B cell (primary cell): ENCODE data around the gene EIF4A2. TPM values are rescaled to one million over a fixed set of nuclear protein-coding genes. Genes with fewer than 3 reads are reported as not detected.
A peak's percentile ranks its signal among the peaks of the same experiment; 100 is the strongest.

Experiments used
- ATAC-seq: fragments of 200-7000 bp; cut with Tn5 transposase; one replicate; pipeline ENCODE4 v1.10.0; 2021; ENCODE audit warnings: low read depth, mild to moderate bottlenecking, moderate number of reproducible peaks, moderate library complexity
- CTCF ChIA-PET: fragments of 350-600 bp; sonication (Branson Sonifier 250); formaldehyde crosslinking; loops from one replicate; lab custom pipeline; 2021; ENCODE audit warnings: antibody characterized with exemption, inconsistent platforms; lab: Charles Lee
- POLR2A ChIA-PET: fragments of 350-600 bp; sonication (Branson Sonifier 250); formaldehyde crosslinking; loops from one replicate; lab custom pipeline; 2021; ENCODE audit warnings: antibody characterized with exemption; lab: Charles Lee
- DNase-seq: peaks from one replicate; pipeline ENCODE4 v3.0.0; 2013
- H2AFZ ChIP-seq: 2 replicates; pipeline ENCODE4 v1.6.1; 2012; ENCODE audit warnings: mild to moderate bottlenecking, low read depth, low read length; ENCODE audit not compliant: insufficient read depth, poor library complexity, severe bottlenecking
- H3K27ac ChIP-seq, 2 donors: 1 replicate in 1 of 2; 2 replicates in 1 of 2; pipeline ENCODE4 v1.5.1; 2012 to 2013; ENCODE audit warnings: low read length in 2 of 2, mild to moderate bottlenecking in 2 of 2, moderate library complexity in 1 of 2
- H3K27me3 ChIP-seq, 4 experiments: fragments of 200-600 bp in 1 of 4; sonication (generic) in 1 of 4; replicated peaks in 1 of 4; 1 replicate in 2 of 4; 2 replicates in 2 of 4; pipeline versions ENCODE4 v1.6.1 to v1.7.0; 2013 to 2016; ENCODE audit warnings: low read length in 3 of 4, mild to moderate bottlenecking in 2 of 4, mixed read lengths in 1 of 4, moderate library complexity in 1 of 4; ENCODE audit not compliant: insufficient read depth in 4 of 4, control insufficient read depth in 3 of 4; ENCODE audit errors: control extremely low read depth in 1 of 4
- H3K36me3 ChIP-seq, 2 experiments: replicated peaks in 1 of 2; 1 replicate in 1 of 2; 2 replicates in 1 of 2; pipeline versions ENCODE4 v1.6.1 to v1.7.1; 2013; ENCODE audit warnings: low read length in 1 of 2; ENCODE audit not compliant: insufficient read depth in 2 of 2, control insufficient read depth in 1 of 2; ENCODE audit errors: control extremely low read depth in 1 of 2, extremely low read depth in 1 of 2
- H3K4me1 ChIP-seq, 2 donors: fragments of 200-600 bp in 1 of 2; sonication (generic) in 1 of 2; 1 replicate in 1 of 2; 2 replicates in 1 of 2; pipeline versions ENCODE4 v1.5.1 to v1.6.1; 2013 to 2017; ENCODE audit warnings: low read length in 2 of 2; ENCODE audit not compliant: control insufficient read depth in 2 of 2, insufficient read depth in 2 of 2
- H3K4me2 ChIP-seq: replicated peaks from 2 replicates; pipeline ENCODE3; 2012; ENCODE audit warnings: mild to moderate bottlenecking, low read depth, low read length; ENCODE audit not compliant: poor library complexity, severe bottlenecking
- H3K4me3 ChIP-seq, 5 experiments: fragments of 200-600 bp in 1 of 5; sonication (generic) in 1 of 5; 1 replicate in 3 of 5; 2 replicates in 2 of 5; pipeline versions ENCODE4 v1.5.1 to v1.7.0; 2011 to 2016; ENCODE audit warnings: low read length in 4 of 5, mild to moderate bottlenecking in 4 of 5, low read depth in 2 of 5, control low read depth in 1 of 5, moderate library complexity in 1 of 5; ENCODE audit not compliant: insufficient read depth in 1 of 5; ENCODE audit errors: control extremely low read depth in 1 of 5, extremely low read depth in 1 of 5
- H3K79me2 ChIP-seq: fragments of 200-600 bp; sonication (generic); one replicate; pipeline ENCODE4 v1.6.0; 2016; ENCODE audit warnings: low read length; ENCODE audit not compliant: control insufficient read depth, insufficient read depth
- H3K9ac ChIP-seq: fragments of 200-600 bp; sonication (generic); 2 replicates; pipeline ENCODE4 v1.6.1; 2017; ENCODE audit warnings: mild to moderate bottlenecking, low read length, moderate library complexity
- H3K9me3 ChIP-seq, 3 donors: one replicate each; pipeline versions ENCODE4 v1.6.1 to v1.7.1; 2013; ENCODE audit warnings: low read length in 2 of 3; ENCODE audit not compliant: control insufficient read depth in 2 of 3, insufficient read depth in 1 of 3; ENCODE audit errors: control extremely low read depth in 1 of 3
- H4K20me1 ChIP-seq: 2 replicates; pipeline ENCODE4 v1.6.0; 2012; ENCODE audit warnings: mild to moderate bottlenecking, low read length; ENCODE audit not compliant: insufficient read depth, control insufficient read depth, poor library complexity, severe bottlenecking
- H3K27ac Mint-ChIP-seq: one replicate; pipeline ENCODE4 v1.8.0; 2021; ENCODE audit warnings: mixed read lengths
- H3K27me3 Mint-ChIP-seq: one replicate; pipeline ENCODE4 v1.8.0; 2021; ENCODE audit warnings: mixed read lengths
- H3K4me1 Mint-ChIP-seq: one replicate; pipeline ENCODE4 v1.8.0; 2021; ENCODE audit warnings: mixed read lengths
- H3K4me3 Mint-ChIP-seq: one replicate; pipeline ENCODE4 v1.8.0; 2021; ENCODE audit warnings: mixed read lengths
- H3K9me3 Mint-ChIP-seq: one replicate; pipeline ENCODE4 v1.8.0; 2022; ENCODE audit warnings: mixed read lengths; ENCODE audit not compliant: insufficient read depth
- CTCF ChIP-seq: fragments of 200-600 bp; IDR thresholded peaks from one replicate; pipeline ENCODE4 v1.8.0; 2022; ENCODE audit warnings: antibody characterized with exemption, mild to moderate bottlenecking
- EZH2 ChIP-seq: IDR thresholded peaks from 2 replicates; pipeline ENCODE4 v1.6.1; 2012; ENCODE audit warnings: borderline replicate concordance, low read depth, mild to moderate bottlenecking, moderate library complexity, low read length; ENCODE audit not compliant: insufficient read depth, poor library complexity, severe bottlenecking
- WGBS: methylation state at CpG from one replicate; pipeline ENCODE4 v1.1.5; 2013; ENCODE audit warnings: missing lambda C conversion rate; ENCODE audit not compliant: insufficient coverage; 5-methylcytosine and 5-hydroxymethylcytosine counted together
- intact Hi-C: fragments of 100-400 bp; cut with micrococcal nuclease; formaldehyde crosslinking; loops from one replicate; pipeline ENCODE4 v1.10.0; 2022
- polyA plus RNA-seq: library from polyadenylated mRNA; depleted of rRNA; stranded (reverse); fragments of >200 nt; gene quantifications from 2 replicates; pipeline ENCODE4 v1.2.3, GENCODE V29; 2012
- total RNA-seq, 2 donors: library from RNA; stranded (reverse); fragments of 120-200 nt in 1 of 2; gene quantifications; 1 replicate in 1 of 2; 2 replicates in 1 of 2; pipeline versions ENCODE4 v1.2.3 to v1.2.4, GENCODE V29; 2013 to 2022

EIF4A2 gene
- total and polyA plus RNA-seq, 2 donors (not counting 1 experiment from before 2014, with no cell fraction given), result 506 to 547 TPM

- Mint-ChIP-seq H3K4me3 (peak overlapping the region; percentile 39), H3K27ac (no peak overlapping the region), H3K9me3 (no peaks in the 10 kb centered on the region), H3K27me3 (peaks cover 60% of the 10 kb centered on the region), H3K4me1 (peaks cover 21% of the 10 kb centered on the region)
- Histone ChIP-seq H3K79me2 (peaks cover 2% of the 10 kb centered on the region), H3K4me2 (no peak overlapping the region), H3K27me3 (peaks cover 0 to 76% (median 49%) of the 10 kb centered on the region in 4 experiments), H3K9me3 (peaks cover 0 to 4% (median 0%) of the 10 kb centered on the region in 3 donors), H2AFZ (no peak overlapping the region), H3K9ac (no peak overlapping the region), H4K20me1 (no peaks in the 10 kb centered on the region), H3K36me3 (no peaks in the 10 kb centered on the region), H3K4me3 (no peak overlapping the region), H3K4me1 (peaks cover 24 to 28% of the 10 kb centered on the region in 2 donors), H3K27ac (no peak overlapping the region)
- 42% methylated on average over 2 of the region's 5 CpGs for WGBS
- ChIA-PET CTCF (interaction anchor here (0.6 to 5.0 kb wide), 10 partner anchors 9 to 885 kb away, joined by 3 to 61 read pairs (median 4); partner anchors contain the start of gene EIF4A2), POLR2A (interaction anchor here (0.6 to 2.5 kb wide), 5 partner anchors 44 to 311 kb away, joined by 3 to 19 read pairs (median 6); partner anchors contain the start of genes EIF4A2 and RPL39L)
- intact Hi-C loops, result loop anchor here (5.0 to 10.0 kb wide), 2 partner anchors 199 to 724 kb away; partner anchors contain the start of gene ETV5
- no peak for ATAC-seq
- DNase-seq, result no peak
- TF ChIP-seq EZH2 (no peak), CTCF (no peak)
Measured at GRCh38 chr3:186828340-186828739, 45.0 kb downstream of the EIF4A2 start.

GRCh38 chr3:186831798-186832197 is 48.4 kb downstream of the EIF4A2 start:
- intact Hi-C loops, result no loop called here
- no peak overlapping the region for H2AFZ ChIP-seq
- Mint-ChIP-seq H3K4me3 (no peak overlapping the region), H3K4me1 (peaks cover 1% of the 10 kb centered on the region), H3K27ac (no peak overlapping the region), H3K9me3 (no peaks in the 10 kb centered on the region), H3K27me3 (peaks cover 50% of the 10 kb centered on the region)
- H3K4me1 ChIP-seq, result peaks cover 4 to 6% of the 10 kb centered on the region in 2 donors
- ATAC-seq, result no peak
- no peak for TF ChIP-seq EZH2
- TF ChIP-seq CTCF, result no peak
- H3K79me2 ChIP-seq, result peaks cover 2% of the 10 kb centered on the region
- no peak overlapping the region for H3K27ac ChIP-seq
- no peak overlapping the region for H3K4me2 ChIP-seq
- no peak overlapping the region for H3K9ac ChIP-seq
- H3K36me3 ChIP-seq, result no peaks in the 10 kb centered on the region
- no peak for DNase-seq
- CTCF ChIA-PET, result no interaction called here
- POLR2A ChIA-PET, result no interaction called here
- H4K20me1 ChIP-seq, result no peaks in the 10 kb centered on the region
- WGBS, result no CpG with 5 or more reads among the region's 4 CpGs
- peaks cover 0 to 4% (median 0%) of the 10 kb centered on the region in 3 donors for H3K9me3 ChIP-seq
- peaks cover 0 to 53% (median 34%) of the 10 kb centered on the region in 4 experiments for H3K27me3 ChIP-seq
- H3K4me3 ChIP-seq, result no peak overlapping the region
